Mucosa of gallbladder (tissue), 1 donor: ENCODE data around the gene SLC9B1. TPM values are rescaled to one million over a fixed set of nuclear protein-coding genes. Genes with fewer than 3 reads are reported as not detected.

ENCODE experiments used
- DNase-seq: peaks from one replicate; pipeline ENCODE4 v3.0.0-alpha.2; 2020; ENCODE audit warnings: low spot score
- total RNA-seq: library from RNA; stranded (reverse); gene quantifications from one replicate; pipeline ENCODE4 v1.2.1, GENCODE V29; 2021
- donor health status: DM: no; HTN: no; CAD: no.

Gene SLC9B1, protein sequence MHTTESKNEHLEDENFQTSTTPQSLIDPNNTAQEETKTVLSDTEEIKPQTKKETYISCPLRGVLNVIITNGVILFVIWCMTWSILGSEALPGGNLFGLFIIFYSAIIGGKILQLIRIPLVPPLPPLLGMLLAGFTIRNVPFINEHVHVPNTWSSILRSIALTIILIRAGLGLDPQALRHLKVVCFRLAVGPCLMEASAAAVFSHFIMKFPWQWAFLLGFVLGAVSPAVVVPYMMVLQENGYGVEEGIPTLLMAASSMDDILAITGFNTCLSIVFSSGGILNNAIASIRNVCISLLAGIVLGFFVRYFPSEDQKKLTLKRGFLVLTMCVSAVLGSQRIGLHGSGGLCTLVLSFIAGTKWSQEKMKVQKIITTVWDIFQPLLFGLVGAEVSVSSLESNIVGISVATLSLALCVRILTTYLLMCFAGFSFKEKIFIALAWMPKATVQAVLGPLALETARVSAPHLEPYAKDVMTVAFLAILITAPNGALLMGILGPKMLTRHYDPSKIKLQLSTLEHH
- 0.81 TPM for total RNA-seq

- DNase-seq, result peak; percentile 97
Measured at GRCh38 chr4:103019308-103020124, at the start of gene SLC9B1. Gene SLC9B1, minus strand, starts transcription at chr4:103019705. Its CDS starts 27,994 bp downstream, at chr4:102991711.

DNA sequence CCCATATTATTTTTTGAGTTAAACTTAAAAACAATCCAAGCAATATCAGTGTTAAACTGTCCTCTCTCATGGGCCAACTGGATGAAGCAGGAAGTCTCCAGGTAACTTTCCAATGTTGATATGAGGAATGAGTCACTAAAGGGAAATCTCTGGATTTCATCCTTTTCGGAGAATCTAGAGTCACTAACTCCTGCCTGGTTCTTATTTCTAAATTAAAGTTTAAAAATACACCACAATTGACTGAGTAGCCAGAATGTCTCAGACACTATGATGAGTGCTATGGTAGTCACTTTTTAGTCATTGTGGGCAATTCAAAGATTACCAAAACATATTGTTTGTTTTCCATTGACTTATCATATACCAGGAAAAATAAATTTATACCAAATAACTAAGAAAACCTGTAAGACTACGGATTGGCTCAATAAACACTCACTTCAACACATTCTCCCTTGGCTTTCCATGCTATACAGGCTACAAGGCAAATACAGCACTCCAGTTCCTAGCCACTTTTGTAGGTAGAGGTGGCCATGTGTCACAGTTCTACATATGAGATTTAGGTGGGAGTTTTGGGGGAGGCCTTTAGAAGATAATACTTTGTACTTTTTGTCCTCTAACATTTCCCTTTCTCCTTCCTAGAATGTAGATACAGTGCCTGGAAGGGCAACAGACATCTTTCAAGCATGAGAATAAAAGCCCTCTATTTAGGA is 48.5 kb upstream of the SLC9B1 start:
- DNase-seq, result no peak

GRCh38 chr4:103060453-103061148 is 41.1 kb upstream of the SLC9B1 start:
- no peak for DNase-seq

GRCh38 chr4:103054030-103054429 is 34.5 kb upstream of the SLC9B1 start:
- DNase-seq, result no peak

DNA sequence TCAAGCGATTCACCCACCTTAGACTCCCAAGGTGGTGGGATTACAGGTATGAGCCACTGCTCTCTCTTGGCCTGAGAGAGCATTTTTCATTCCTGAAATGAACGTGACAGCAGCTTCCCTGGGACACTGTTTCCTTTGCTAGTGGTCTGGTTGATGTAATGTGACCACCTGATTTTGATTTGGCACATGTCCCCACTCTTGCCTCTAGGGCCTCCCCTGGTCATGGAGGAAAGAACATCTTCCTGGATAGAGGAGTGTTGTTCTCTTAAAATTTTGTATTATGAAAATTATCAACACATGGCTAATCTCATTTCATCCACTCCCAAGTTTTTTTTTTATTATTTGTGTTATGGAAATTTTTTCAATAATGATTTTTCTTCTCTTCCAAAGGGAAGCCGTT is 33.3 kb upstream of the SLC9B1 start:
- no peak for DNase-seq

DNA sequence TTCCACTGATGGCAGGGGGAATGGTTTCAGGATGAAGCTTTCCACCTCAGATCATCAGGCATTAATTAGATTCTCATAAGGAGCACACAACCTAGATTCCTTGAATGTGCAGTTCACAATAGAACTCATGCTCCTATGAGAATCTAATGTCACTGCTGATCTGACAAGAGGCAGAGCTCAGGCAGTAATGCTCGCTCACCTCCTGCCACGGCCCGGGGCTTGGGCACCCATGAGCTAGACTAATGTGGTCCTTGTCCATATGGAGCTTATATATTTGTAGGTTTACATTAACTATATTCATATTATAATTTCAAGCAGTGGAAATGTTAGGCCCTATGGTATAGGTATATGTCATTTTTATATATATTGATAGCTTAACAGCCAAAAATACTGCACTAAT is 32.6 kb upstream of the SLC9B1 start:
- no peak for DNase-seq

GRCh38 chr4:103050736-103051436 is 31.4 kb upstream of the SLC9B1 start:
- DNase-seq, result no peak

- peak; percentile 12 for DNase-seq
Measured at GRCh38 chr4:103046416-103047290, 27.1 kb upstream of the SLC9B1 start.

DNA sequence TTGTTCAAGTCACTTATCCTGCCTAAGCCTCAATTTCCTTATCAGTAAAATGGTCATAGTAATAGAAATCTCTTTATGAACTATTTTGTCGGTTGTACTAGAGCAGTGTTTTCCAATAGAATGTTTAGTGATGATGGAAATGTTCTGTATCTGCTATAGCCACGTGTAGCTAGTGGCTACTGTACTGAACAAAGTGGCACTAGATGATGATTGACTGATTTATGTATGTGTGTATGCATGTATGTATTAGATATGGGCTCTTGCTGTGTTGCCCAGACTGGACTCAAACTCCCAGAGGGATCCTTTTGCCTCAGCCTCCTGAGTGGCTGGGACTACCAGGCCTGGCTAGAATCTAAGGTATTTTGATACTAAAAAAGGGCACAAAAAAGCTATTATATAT is 24.7 kb upstream of the SLC9B1 start:
- DNase-seq, result no peak

DNA sequence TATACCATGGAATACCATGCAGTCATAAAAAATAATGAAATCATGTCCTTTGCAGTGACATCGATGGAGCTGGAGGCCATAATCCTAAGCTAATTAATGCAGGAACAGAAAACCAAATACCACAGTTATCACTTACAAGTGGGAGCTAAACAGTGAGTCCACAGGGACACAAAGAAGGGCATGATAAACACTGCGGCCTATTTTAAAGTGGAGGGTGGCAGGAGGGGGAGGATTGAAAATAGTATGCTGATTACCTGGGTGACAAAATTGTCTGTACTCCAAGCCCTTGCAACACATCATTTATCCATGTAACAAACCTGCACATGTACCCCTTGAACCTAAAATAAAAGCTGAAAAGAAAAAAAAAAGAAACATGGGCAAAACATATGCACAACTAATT is 16.7 kb upstream of the SLC9B1 start:
- no peak for DNase-seq

- peak; percentile 13 for DNase-seq
Measured at GRCh38 chr4:103032574-103032973, 13.1 kb upstream of the SLC9B1 start.

DNA sequence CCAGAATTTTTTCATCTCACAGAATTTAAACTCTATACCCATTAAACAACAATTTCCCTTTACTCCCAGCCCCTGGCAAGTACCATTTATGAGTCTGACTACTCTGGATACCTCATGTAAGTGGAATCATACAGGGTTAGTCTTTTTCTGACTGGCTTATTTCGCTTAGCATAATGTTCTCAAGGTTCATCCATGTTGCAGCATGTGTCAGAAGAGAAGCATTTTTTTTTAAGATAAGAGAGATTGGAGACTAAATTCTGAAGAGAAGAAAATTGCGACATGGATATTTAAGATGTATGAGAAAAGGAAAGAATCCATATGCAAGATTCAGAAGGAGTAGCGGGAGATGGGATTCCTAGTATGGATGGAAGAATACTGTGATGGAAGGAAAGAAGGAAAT is 11.3 kb upstream of the SLC9B1 start:
- no peak for DNase-seq

DNA sequence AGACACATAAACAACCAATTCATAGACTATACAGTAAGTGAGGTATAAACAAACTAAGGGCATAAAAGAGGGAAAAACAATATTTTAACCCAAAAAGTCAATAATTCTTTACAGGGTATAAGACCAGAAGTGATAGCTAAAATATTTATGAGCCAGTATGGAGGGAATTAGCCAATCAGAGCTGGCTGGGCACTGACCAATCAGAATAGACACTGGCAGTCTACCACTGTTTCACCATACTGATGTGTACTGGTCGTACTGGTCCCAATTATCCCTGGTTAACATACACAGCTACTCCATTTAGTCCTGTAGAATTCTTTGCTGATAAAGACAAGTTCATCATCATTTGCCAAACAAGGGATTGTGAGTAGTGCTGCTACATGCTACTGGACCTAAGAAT is 9.8 kb upstream of the SLC9B1 start:
- no peak for DNase-seq

- no peak for DNase-seq
Measured at GRCh38 chr4:103026868-103027267, 7.4 kb upstream of the SLC9B1 start.

- DNase-seq, result no peak
Measured at GRCh38 chr4:103024996-103025395, 5.5 kb upstream of the SLC9B1 start.

- no peak for DNase-seq
Measured at GRCh38 chr4:103021120-103021519, 1.6 kb upstream of the SLC9B1 start.

DNA sequence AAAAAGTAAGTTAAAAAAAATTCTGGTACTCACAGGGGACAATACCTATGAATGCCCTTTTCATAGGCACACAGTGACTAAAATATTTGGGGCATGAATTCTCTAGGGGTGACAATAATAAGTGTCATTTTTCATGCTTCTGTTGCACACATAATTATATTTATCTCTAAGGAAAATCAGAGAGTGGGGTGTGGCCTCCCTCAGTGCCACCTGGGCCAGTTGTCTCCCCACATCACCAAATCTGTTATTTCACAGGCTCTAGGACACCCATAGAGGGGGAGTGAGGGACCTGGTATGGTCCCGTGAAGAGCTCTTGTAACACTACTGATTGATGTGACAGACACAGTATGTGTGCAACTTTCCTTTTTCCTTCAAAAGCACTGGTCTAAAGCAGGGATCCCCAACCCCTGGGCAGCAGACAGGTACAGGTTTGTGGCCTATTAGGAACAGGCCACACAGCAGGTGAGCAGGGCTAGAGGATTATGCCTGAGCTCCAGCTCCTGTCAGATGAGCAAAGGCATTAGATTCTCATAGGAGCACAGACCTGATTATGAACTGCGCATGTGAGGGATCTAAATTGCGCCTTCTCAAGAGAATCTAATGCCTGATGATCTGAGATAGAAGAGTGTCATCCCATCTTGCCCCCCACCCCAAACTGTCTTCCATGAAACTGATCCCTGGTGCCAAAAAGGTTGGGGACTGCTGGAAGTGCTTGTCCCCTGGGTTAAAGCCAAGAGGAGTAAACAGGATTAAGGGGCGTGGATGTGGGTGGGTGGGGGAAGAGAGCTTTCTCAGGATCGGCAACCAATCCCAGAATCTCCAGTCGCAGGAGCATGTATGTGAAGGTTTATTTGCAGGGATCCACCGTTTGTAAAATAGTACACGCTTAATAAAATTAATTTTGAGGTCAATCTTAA is 856 bp downstream of the SLC9B1 start:
- peak; percentile 10 for DNase-seq

DNA sequence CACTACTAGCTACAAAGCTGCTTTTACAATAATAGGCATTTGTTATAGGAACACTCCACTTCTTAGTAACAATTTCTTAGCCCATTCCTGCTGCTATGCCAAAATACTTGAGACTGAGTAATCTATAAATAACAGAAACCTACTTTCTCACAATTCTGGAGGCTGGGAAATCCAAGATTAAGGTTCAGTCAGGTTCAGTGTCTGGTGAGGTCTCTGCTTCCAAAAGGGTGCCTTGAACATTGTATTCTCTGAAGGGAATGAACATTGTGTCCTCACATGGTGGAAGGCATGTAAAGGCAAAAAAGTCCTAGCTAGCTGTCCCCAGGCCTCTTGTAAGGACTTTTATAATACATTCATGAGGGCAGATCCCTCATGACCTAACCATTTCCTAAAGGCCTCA is 7.0 kb downstream of the SLC9B1 start:
- DNase-seq, result no peak

DNA sequence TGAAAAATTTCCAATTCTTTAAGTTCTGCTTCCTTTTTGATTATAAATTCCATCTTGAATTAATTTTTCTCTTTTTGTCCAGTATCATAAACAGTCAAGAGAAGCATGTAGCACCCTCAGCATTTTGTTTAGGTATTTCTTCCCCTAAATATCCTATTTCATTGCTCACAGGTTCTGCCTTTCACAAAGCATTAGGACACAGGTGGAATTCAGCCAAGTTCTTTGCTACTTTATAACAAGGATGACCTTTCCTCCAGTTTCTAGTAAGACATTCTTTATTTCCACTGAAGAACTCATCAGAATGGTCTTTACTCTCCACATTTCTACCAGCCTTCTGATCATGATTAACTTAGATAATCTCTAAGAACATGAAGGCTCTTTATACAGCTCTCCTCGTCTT is 7.4 kb downstream of the SLC9B1 start:
- no peak for DNase-seq
